Astrocyte (in vitro differentiated cells and primary cell): ENCODE data around the gene BBOX1. TPM values are rescaled to one million over a fixed set of nuclear protein-coding genes. Genes with fewer than 3 reads are reported as not detected.
A peak's percentile ranks its signal among the peaks of the same experiment; 100 is the strongest.

ENCODE experiments used
- DNase-seq: peaks from one replicate; pipeline ENCODE4 v3.0.0-alpha.2; 2010; ENCODE audit warnings: low read depth
- FAIRE-seq: peaks from 2 replicates; lab custom pipeline; 2011; peaks lifted over from hg19 to GRCh38; lab: Jason Lieb, UNC
- H2AFZ ChIP-seq: 2 replicates; pipeline ENCODE4 v1.6.0; 2012; ENCODE audit warnings: low read depth, low read length, inconsistent platforms
- H3K27ac ChIP-seq: 2 replicates; pipeline ENCODE4 v1.5.1; 2011; ENCODE audit warnings: low read depth, low read length, inconsistent platforms
- H3K27me3 ChIP-seq: 2 replicates; pipeline ENCODE4 v1.6.0; 2011; ENCODE audit warnings: low read length, inconsistent platforms; ENCODE audit not compliant: insufficient read depth
- H3K36me3 ChIP-seq: 2 replicates; pipeline ENCODE4 v1.5.1; 2011; ENCODE audit warnings: low read length, inconsistent platforms; ENCODE audit not compliant: insufficient read depth
- H3K4me1 ChIP-seq: 2 replicates; pipeline ENCODE4 v1.5.1; 2011; ENCODE audit warnings: low read length, inconsistent platforms; ENCODE audit not compliant: insufficient read depth
- H3K4me2 ChIP-seq: 2 replicates; pipeline ENCODE4 v1.6.0; 2012; ENCODE audit warnings: low read length, inconsistent platforms
- H3K4me3 ChIP-seq: 2 replicates; pipeline ENCODE4 v1.5.1; 2011; ENCODE audit warnings: low read depth, mild to moderate bottlenecking, low read length, inconsistent platforms; ENCODE audit not compliant: insufficient read depth
- H3K79me2 ChIP-seq: 2 replicates; pipeline ENCODE4 v1.6.0; 2012; ENCODE audit warnings: mild to moderate bottlenecking, low read length, inconsistent platforms; ENCODE audit not compliant: insufficient read depth
- H3K9ac ChIP-seq: 2 replicates; pipeline ENCODE4 v1.6.0; 2012; ENCODE audit warnings: mild to moderate bottlenecking, low read length, inconsistent platforms
- H3K9me3 ChIP-seq: 2 replicates; pipeline ENCODE4 v1.5.1; 2012; ENCODE audit warnings: low read depth, mild to moderate bottlenecking, low read length, inconsistent platforms; ENCODE audit not compliant: insufficient read depth
- H4K20me1 ChIP-seq: 2 replicates; pipeline ENCODE4 v1.6.0; 2012; ENCODE audit warnings: low read length, inconsistent platforms; ENCODE audit not compliant: insufficient read depth
- H3K27ac Mint-ChIP-seq: one replicate; pipeline ENCODE4 v1.8.0; 2021; ENCODE audit warnings: mild to moderate bottlenecking, mixed read lengths; ENCODE audit not compliant: unreplicated experiment
- H3K27me3 Mint-ChIP-seq: one replicate; pipeline ENCODE4 v1.8.0; 2021; ENCODE audit warnings: low read depth, mixed read lengths; ENCODE audit not compliant: unreplicated experiment
- H3K36me3 Mint-ChIP-seq: one replicate; pipeline ENCODE4 v1.8.0; 2021; ENCODE audit warnings: low read depth, mixed read lengths; ENCODE audit not compliant: unreplicated experiment
- H3K4me1 Mint-ChIP-seq: one replicate; pipeline ENCODE4 v1.8.0; 2021; ENCODE audit warnings: low read depth, mixed read lengths; ENCODE audit not compliant: unreplicated experiment
- H3K4me3 Mint-ChIP-seq: one replicate; pipeline ENCODE4 v1.8.0; 2021; ENCODE audit warnings: mild to moderate bottlenecking, moderate library complexity, mixed read lengths; ENCODE audit not compliant: unreplicated experiment
- H3K9me3 Mint-ChIP-seq: one replicate; pipeline ENCODE4 v1.8.0; 2021; ENCODE audit warnings: mild to moderate bottlenecking, mixed read lengths; ENCODE audit not compliant: unreplicated experiment
- EZH2 ChIP-seq: IDR thresholded peaks from 2 replicates; pipeline ENCODE4 v1.6.1; 2012; ENCODE audit warnings: mild to moderate bottlenecking, low read length, inconsistent platforms; ENCODE audit not compliant: insufficient read depth
- total RNA-seq: library from RNA; stranded (reverse); gene quantifications from 2 replicates; pipeline ENCODE4 v1.2.1, GENCODE V29; 2021
- TF ChIP-seq, protein P1 (sequence below): IDR thresholded peaks from 2 replicates; pipeline ENCODE4 v1.5.1; 2011; ENCODE audit warnings: low read depth, mild to moderate bottlenecking, inconsistent platforms, low read length, moderate library complexity; ENCODE audit not compliant: insufficient read depth

Gene BBOX1
- total RNA-seq, 1 donor from 2014 or later = 0.39 TPM

DNA sequence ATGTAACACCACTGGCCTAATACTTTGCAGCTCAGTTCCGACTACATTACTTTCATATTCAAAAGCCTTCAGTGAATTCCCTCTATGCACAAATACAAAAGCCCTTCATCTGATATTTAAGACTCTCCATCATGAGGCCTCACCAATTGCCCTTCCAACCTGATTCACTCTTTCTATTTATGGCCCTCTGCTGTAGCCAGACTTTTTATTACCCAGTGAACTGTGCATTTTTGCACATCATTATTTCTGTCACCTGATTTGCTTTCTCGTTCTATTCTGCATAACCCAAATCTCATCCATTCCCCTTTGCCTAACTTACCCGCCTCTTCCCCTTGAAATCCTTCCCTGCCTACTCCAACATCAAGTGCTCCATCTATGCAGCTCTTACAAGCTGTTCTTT lies 78.3 kb downstream of the BBOX1 start:
- no peaks in the 10 kb centered on the region for H4K20me1 ChIP-seq
- DNase-seq = no peak
- H3K27me3 ChIP-seq = no peaks in the 10 kb centered on the region
- no peaks in the 10 kb centered on the region for H3K9me3 Mint-ChIP-seq
- H3K9ac ChIP-seq = no peak overlapping the region
- H2AFZ ChIP-seq = no peak overlapping the region
- H3K9me3 ChIP-seq = no peaks in the 10 kb centered on the region
- H3K4me3 Mint-ChIP-seq = no peak overlapping the region
- no peak for FAIRE-seq
- H3K4me1 ChIP-seq = no peaks in the 10 kb centered on the region
- no peak overlapping the region for H3K4me2 ChIP-seq
- no peaks in the 10 kb centered on the region for H3K27me3 Mint-ChIP-seq
- no peak overlapping the region for H3K27ac Mint-ChIP-seq
- no peak overlapping the region for H3K4me3 ChIP-seq
- H3K79me2 ChIP-seq = no peaks in the 10 kb centered on the region
- no peak overlapping the region for H3K27ac ChIP-seq
- TF ChIP-seq, protein P1, sequence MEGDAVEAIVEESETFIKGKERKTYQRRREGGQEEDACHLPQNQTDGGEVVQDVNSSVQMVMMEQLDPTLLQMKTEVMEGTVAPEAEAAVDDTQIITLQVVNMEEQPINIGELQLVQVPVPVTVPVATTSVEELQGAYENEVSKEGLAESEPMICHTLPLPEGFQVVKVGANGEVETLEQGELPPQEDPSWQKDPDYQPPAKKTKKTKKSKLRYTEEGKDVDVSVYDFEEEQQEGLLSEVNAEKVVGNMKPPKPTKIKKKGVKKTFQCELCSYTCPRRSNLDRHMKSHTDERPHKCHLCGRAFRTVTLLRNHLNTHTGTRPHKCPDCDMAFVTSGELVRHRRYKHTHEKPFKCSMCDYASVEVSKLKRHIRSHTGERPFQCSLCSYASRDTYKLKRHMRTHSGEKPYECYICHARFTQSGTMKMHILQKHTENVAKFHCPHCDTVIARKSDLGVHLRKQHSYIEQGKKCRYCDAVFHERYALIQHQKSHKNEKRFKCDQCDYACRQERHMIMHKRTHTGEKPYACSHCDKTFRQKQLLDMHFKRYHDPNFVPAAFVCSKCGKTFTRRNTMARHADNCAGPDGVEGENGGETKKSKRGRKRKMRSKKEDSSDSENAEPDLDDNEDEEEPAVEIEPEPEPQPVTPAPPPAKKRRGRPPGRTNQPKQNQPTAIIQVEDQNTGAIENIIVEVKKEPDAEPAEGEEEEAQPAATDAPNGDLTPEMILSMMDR = no peak
- no peak for TF ChIP-seq EZH2
- H3K4me1 Mint-ChIP-seq = peaks cover 5% of the 10 kb centered on the region
- H3K36me3 Mint-ChIP-seq = no peaks in the 10 kb centered on the region
- no peaks in the 10 kb centered on the region for H3K36me3 ChIP-seq

DNA sequence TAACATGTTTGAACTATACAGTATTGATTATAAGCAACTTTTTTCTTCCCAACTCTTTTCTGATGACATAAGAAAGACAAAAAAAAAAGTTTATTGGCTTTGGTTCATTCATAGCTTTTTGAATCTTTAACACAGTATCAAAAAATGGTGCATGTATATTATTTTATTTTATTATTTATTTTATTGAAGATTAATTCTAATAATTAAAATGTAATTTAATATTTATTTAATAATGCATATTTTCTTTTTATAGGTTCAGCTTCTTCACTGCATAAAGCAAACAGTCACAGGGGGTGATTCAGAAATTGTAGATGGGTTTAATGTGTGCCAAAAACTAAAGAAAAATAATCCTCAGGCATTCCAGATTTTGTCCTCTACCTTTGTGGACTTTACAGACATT lies 78.8 kb downstream of the BBOX1 start:
- Histone ChIP-seq H3K36me3 (no peaks in the 10 kb centered on the region), H3K27me3 (no peaks in the 10 kb centered on the region), H3K9me3 (no peaks in the 10 kb centered on the region), H3K4me3 (no peak overlapping the region), H3K79me2 (no peaks in the 10 kb centered on the region), H3K4me2 (no peak overlapping the region), H3K9ac (no peak overlapping the region), H4K20me1 (no peaks in the 10 kb centered on the region), H3K4me1 (no peaks in the 10 kb centered on the region), H2AFZ (no peak overlapping the region), H3K27ac (no peak overlapping the region)
- Mint-ChIP-seq H3K4me1 (peaks cover 5% of the 10 kb centered on the region), H3K27ac (no peak overlapping the region), H3K4me3 (no peak overlapping the region), H3K27me3 (no peaks in the 10 kb centered on the region), H3K36me3 (no peaks in the 10 kb centered on the region), H3K9me3 (no peaks in the 10 kb centered on the region)
- TF ChIP-seq, protein P1 = no peak
- TF ChIP-seq EZH2 = no peak
- no peak for DNase-seq
- no peak for FAIRE-seq

DNA sequence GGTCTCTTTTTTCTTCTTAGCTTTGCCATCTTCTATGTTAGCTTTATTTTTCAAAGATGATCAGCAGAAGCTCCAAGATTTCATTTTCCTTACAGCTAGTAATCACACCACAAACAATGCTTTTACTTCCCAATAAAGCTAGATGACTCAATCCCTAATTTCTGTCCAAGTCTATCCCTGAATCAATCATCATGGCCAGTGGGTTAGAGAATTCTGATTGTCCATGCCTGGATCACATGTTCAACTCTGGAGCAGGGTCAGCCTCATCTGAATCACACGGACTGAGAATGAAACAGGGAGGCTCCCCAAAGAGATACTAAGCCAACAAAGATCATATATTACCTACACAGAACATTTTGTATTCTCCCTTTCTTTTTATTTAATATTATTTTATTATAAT lies 79.6 kb downstream of the BBOX1 start:
- Mint-ChIP-seq H3K4me1 (peaks cover 5% of the 10 kb centered on the region), H3K27me3 (no peaks in the 10 kb centered on the region), H3K36me3 (no peaks in the 10 kb centered on the region), H3K27ac (no peak overlapping the region), H3K9me3 (no peaks in the 10 kb centered on the region), H3K4me3 (no peak overlapping the region)
- H4K20me1 ChIP-seq = no peaks in the 10 kb centered on the region
- no peaks in the 10 kb centered on the region for H3K79me2 ChIP-seq
- TF ChIP-seq EZH2 = no peak
- TF ChIP-seq, protein P1 = no peak
- H3K4me2 ChIP-seq = no peak overlapping the region
- H3K9ac ChIP-seq = no peak overlapping the region
- DNase-seq = peak; percentile 38
- H3K4me1 ChIP-seq = no peaks in the 10 kb centered on the region
- no peak overlapping the region for H3K27ac ChIP-seq
- H3K36me3 ChIP-seq = no peaks in the 10 kb centered on the region
- no peaks in the 10 kb centered on the region for H3K9me3 ChIP-seq
- H3K4me3 ChIP-seq = no peak overlapping the region
- no peaks in the 10 kb centered on the region for H3K27me3 ChIP-seq
- no peak overlapping the region for H2AFZ ChIP-seq
- FAIRE-seq = no peak
